Stomach (tissue), 9 donors: Measurements from ENCODE around the gene GNPDA1. TPM values are rescaled to one million over a fixed set of nuclear protein-coding genes. Genes with fewer than 3 reads are reported as not detected.

Experiments used
- DNase-seq, 2 donors: peaks; one replicate each; pipeline versions ENCODE4 v3.0.0 to v3.0.0-alpha.2; 2013 to 2019
- H3K27ac ChIP-seq, 5 donors: fragments of 200-600 bp in 4 of 5; sonication (generic) in 4 of 5; one replicate each; pipeline ENCODE4 v1.5.1; 2013 to 2019; ENCODE audit warnings: mild to moderate bottlenecking in 1 of 5, moderate library complexity in 1 of 5
- H3K27me3 ChIP-seq, 3 donors: fragments of 200-600 bp; sonication (generic); one replicate each; pipeline ENCODE4 v1.5.1; 2017 to 2019; ENCODE audit warnings: mixed run types in 1 of 3
- H3K36me3 ChIP-seq, 4 donors: fragments of 200-600 bp; sonication (generic); 1 replicate in 3 of 4; 2 replicates in 1 of 4; pipeline ENCODE4 v1.5.1; 2016 to 2019
- H3K4me1 ChIP-seq, 4 donors: fragments of 200-600 bp; sonication (generic); one replicate each; pipeline ENCODE4 v1.5.1; 2016 to 2019
- H3K4me3 ChIP-seq, 4 donors: fragments of 200-600 bp; sonication (generic) in 3 of 4; one replicate each; pipeline ENCODE4 v1.5.1; 2016 to 2019; ENCODE audit warnings: mild to moderate bottlenecking in 1 of 4
- H3K9me3 ChIP-seq, 4 donors: fragments of 200-600 bp; sonication (generic); one replicate each; pipeline ENCODE4 v1.5.1; 2016 to 2019
- EP300 ChIP-seq: sonication (generic); formaldehyde crosslinking; IDR thresholded peaks from one replicate; pipeline ENCODE4 v1.6.1; 2017; ENCODE audit warnings: antibody characterized with exemption
- POLR2A ChIP-seq, 4 donors: fragments of 450-650 bp; IDR thresholded peaks; one replicate each; pipeline ENCODE4 v1.6.1; 2016; ENCODE audit warnings: antibody characterized with exemption in 4 of 4, control low read depth in 2 of 4, mild to moderate bottlenecking in 1 of 4, moderate library complexity in 1 of 4
- POLR2AphosphoS5 ChIP-seq, 3 donors: sonication (generic); formaldehyde crosslinking; IDR thresholded peaks; one replicate each; pipeline ENCODE4 v1.6.1; 2016; ENCODE audit warnings: antibody characterized with exemption in 3 of 3
- WGBS, 5 donors: extraction: QIAGEN DNeasy Blood & Tissue Kit in 3 of 5; methylation state at CpG; one replicate each; pipeline versions ENCODE4 v1.1.5 to v1.1.7; 2013 to 2018; 5-methylcytosine and 5-hydroxymethylcytosine counted together
- intact Hi-C: fragments of 100-400 bp; cut with DNase I; formaldehyde crosslinking; loops from one replicate; pipeline ENCODE4 v1.15.1; 2023; ENCODE audit warnings: low total_unique reads
- polyA plus RNA-seq, 3 donors: library from polyadenylated mRNA; stranded (reverse); fragments of 200-250 nt; gene quantifications; one replicate each; pipeline ENCODE4 v1.2.3, GENCODE V29; 2013
- total RNA-seq, 5 donors: library from RNA; depleted of rRNA; stranded (reverse); fragments of >200 nt; gene quantifications; one replicate each; pipeline versions ENCODE4 v1.1.0 to v1.2.3, GENCODE V29; 2014 to 2016
- TF ChIP-seq, protein P1 (sequence below), 7 experiments: fragments of 450-650 bp in 4 of 7; fragments of 200-600 bp in 3 of 7; sonication (generic) in 3 of 7; IDR thresholded peaks; one replicate each; pipeline ENCODE4 v1.5.1; 2016 to 2019; ENCODE audit warnings: antibody characterized with exemption in 7 of 7, control low read depth in 2 of 7, mild to moderate bottlenecking in 1 of 7
- donor health status: healthy with polysubstance abuse.
- donor health status: Bipolar disorder and iron deficiency.
- donor health status: healthy.

GNPDA1 gene
- total and polyA plus RNA-seq, 8 donors = 2.7 to 18.9 (median 11.1) TPM

DNA sequence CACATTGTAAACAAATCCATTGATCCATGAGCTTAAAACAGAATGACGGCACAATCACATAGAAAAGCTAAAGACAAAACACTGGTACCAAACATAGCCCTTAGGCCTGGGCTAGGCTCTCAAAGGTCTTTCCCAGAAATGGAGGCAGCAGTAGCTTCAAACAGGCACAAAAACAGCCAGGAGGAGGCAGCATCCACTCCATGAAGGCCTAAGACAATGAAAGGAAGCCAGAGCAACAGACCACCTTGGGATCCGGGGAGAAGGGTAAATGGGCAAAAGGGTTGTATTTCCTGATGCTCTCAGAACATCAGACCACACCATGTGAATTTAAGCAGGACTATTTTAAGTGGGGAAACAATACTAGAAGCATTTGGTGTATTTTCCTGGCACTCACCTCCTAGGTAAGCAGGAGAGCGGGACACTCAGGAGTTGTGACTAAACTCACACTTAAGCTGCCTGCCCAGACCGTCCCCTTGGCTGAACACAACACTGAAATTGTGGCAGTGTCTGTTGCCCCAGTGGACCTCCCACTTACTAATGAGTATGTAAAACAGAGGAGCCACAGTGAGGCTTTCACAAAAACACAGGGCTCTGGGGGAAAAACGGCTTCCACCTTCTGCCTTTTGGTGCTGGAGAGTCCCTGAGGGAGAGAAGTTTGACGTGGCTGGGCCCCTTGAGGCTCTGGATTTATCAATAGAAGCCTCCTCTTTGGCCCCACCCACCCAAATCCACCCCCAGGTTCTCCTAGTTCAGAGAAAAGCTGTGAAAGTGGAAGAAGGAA lies 11.9 kb downstream of the GNPDA1 start:
- peak in 1 of 2 donors; percentile 24 for DNase-seq
- H3K36me3 ChIP-seq = peaks cover 23 to 90% (median 75%) of the 10 kb centered on the region in 4 donors
- no peak overlapping the region for H3K4me3 ChIP-seq
- peaks cover 0 to 6% (median 0%) of the 10 kb centered on the region in 4 donors for H3K4me1 ChIP-seq
- intact Hi-C loops = no loop called here
- no peaks in the 10 kb centered on the region for H3K9me3 ChIP-seq
- 67 to 78% (median 74%) methylated on average over 6 of the region's 6 CpGs for WGBS, 5 donors
- TF ChIP-seq POLR2AphosphoS5 (IDR thresholded peaks at IDR 0.05) = no peak
- H3K27me3 ChIP-seq = no peaks in the 10 kb centered on the region
- peak overlapping the region in 1 of 5 donors; percentile 38 for H3K27ac ChIP-seq

DNA sequence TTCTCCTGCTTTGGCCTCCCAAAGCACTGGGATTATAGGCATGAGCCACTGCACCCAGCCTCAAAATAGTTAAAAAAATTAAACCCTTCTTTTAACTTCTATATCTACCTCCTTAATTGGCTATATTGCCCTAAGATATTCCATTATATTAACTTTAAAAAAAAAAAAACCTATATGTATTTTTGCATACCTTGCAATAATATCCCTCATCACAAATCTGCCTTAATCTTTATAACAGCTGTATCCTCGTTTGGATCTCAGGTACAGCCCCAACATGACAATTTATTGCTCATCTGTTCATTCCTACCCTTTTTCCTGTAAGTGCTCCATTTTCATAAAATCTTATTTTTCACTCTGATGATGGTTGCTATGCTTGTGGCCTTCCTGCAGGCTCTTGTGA lies 12.7 kb downstream of the GNPDA1 start:
- Histone ChIP-seq H3K36me3 (peaks cover 23 to 84% (median 72%) of the 10 kb centered on the region in 4 donors), H3K27me3 (no peaks in the 10 kb centered on the region), H3K4me1 (peaks cover 0 to 6% (median 0%) of the 10 kb centered on the region in 4 donors), H3K27ac (no peak overlapping the region), H3K4me3 (no peak overlapping the region), H3K9me3 (no peaks in the 10 kb centered on the region)
- DNase-seq = no peak
- intact Hi-C loops = no loop called here
- TF ChIP-seq POLR2AphosphoS5 (IDR thresholded peaks at IDR 0.05) (no peak), POLR2A (IDR thresholded peaks at IDR 0.05) (no peak), EP300 (no peak)
- TF ChIP-seq, protein P1, sequence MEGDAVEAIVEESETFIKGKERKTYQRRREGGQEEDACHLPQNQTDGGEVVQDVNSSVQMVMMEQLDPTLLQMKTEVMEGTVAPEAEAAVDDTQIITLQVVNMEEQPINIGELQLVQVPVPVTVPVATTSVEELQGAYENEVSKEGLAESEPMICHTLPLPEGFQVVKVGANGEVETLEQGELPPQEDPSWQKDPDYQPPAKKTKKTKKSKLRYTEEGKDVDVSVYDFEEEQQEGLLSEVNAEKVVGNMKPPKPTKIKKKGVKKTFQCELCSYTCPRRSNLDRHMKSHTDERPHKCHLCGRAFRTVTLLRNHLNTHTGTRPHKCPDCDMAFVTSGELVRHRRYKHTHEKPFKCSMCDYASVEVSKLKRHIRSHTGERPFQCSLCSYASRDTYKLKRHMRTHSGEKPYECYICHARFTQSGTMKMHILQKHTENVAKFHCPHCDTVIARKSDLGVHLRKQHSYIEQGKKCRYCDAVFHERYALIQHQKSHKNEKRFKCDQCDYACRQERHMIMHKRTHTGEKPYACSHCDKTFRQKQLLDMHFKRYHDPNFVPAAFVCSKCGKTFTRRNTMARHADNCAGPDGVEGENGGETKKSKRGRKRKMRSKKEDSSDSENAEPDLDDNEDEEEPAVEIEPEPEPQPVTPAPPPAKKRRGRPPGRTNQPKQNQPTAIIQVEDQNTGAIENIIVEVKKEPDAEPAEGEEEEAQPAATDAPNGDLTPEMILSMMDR (IDR thresholded peaks at IDR 0.05) = no peak
- WGBS, 5 donors = 30 to 65% (median 51%) methylated on average over 1 of the region's 1 CpG

DNA sequence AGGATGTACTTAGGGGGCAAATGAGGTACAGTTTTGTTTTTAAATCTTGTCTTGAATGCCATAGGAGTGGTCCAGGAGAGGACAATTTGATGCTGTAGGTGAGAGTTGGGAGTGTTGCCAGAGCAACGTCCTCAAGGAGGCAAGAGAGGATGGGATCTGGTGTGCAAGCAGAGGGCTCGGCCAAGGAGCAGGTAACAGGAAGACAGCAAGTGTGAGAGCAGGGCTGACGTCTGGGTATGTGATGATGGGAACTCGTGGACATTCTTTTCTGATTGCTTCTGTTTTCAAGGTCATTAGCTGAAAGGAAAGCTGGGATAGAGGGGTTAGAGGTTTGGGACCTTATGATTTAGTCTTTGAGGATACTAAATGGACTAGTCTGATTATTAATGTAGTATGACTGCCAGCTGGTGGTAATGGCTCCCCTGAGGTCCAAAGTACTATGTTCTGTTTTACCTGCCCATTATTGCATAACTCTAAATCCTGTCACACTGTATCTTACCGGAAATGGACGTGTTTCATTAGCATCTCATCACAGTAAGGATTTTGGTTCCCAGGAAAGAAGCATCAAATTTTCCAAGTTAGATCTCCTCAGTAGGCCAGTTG lies 15.4 kb downstream of the GNPDA1 start:
- H3K4me1 ChIP-seq = peaks cover 0 to 5% (median 2%) of the 10 kb centered on the region in 4 donors
- DNase-seq = no peak
- H3K27ac ChIP-seq = no peak overlapping the region
- intact Hi-C loops = no loop called here
- H3K4me3 ChIP-seq = no peak overlapping the region
- H3K9me3 ChIP-seq = no peaks in the 10 kb centered on the region
- TF ChIP-seq EP300 (no peak), POLR2AphosphoS5 (IDR thresholded peaks at IDR 0.05) (no peak), POLR2A (IDR thresholded peaks at IDR 0.05) (no peak)
- TF ChIP-seq, protein P1 (IDR thresholded peaks at IDR 0.05) = no peak
- WGBS, 5 donors = 56 to 64% (median 61%) methylated on average over 6 of the region's 6 CpGs
- H3K36me3 ChIP-seq = peaks cover 24 to 81% (median 70%) of the 10 kb centered on the region in 4 donors
- no peaks in the 10 kb centered on the region for H3K27me3 ChIP-seq

DNA sequence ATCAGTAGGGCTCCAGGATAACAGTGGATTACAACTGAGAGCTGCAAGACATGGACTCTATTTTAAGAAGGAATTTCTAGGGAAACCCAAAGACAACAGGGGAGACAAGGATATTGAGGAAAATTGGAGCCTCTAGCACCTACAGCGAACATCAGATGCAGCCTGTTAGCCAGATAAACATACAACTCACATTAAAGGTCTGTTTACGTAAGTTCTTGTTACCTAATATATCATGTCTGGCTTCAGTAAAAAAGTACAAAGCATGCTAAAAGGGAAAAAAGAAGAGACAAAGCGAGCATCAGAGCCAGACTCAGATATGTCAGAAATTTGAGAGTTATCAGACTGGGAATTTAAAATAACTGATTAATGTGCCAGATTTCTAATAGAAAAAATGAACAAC lies 17.2 kb downstream of the GNPDA1 start:
- DNase-seq = no peak
- no peaks in the 10 kb centered on the region for H3K27me3 ChIP-seq
- WGBS, 5 donors = 94 to 97% (median 94%) methylated on average over 3 of the region's 3 CpGs
- no peak for TF ChIP-seq POLR2A (IDR thresholded peaks at IDR 0.05)
- TF ChIP-seq POLR2AphosphoS5 (IDR thresholded peaks at IDR 0.05) = no peak
- no peak for TF ChIP-seq EP300
- TF ChIP-seq, protein P1 (IDR thresholded peaks at IDR 0.05) = no peak
- H3K36me3 ChIP-seq = peaks cover 13 to 79% (median 64%) of the 10 kb centered on the region in 4 donors
- H3K4me1 ChIP-seq = peaks cover 0 to 7% (median 2%) of the 10 kb centered on the region in 4 donors
- no peak overlapping the region for H3K4me3 ChIP-seq
- H3K27ac ChIP-seq = no peak overlapping the region
- intact Hi-C loops = no loop called here
- H3K9me3 ChIP-seq = no peaks in the 10 kb centered on the region
